OCI-M2 (cell line): ENCODE measurements around the gene JPH3.
"Not testable (repeated sequence)": the region's sequence is repeated elsewhere in the genome, so short reads cannot be mapped to it uniquely, and the experiment has no call there.

Experiments
- DNase-seq: peaks from one replicate; lab custom pipeline; 2025; ENCODE audit not compliant: unreplicated experiment; lab: John Stamatoyannopoulos, UW

The JPH3 gene

DNA sequence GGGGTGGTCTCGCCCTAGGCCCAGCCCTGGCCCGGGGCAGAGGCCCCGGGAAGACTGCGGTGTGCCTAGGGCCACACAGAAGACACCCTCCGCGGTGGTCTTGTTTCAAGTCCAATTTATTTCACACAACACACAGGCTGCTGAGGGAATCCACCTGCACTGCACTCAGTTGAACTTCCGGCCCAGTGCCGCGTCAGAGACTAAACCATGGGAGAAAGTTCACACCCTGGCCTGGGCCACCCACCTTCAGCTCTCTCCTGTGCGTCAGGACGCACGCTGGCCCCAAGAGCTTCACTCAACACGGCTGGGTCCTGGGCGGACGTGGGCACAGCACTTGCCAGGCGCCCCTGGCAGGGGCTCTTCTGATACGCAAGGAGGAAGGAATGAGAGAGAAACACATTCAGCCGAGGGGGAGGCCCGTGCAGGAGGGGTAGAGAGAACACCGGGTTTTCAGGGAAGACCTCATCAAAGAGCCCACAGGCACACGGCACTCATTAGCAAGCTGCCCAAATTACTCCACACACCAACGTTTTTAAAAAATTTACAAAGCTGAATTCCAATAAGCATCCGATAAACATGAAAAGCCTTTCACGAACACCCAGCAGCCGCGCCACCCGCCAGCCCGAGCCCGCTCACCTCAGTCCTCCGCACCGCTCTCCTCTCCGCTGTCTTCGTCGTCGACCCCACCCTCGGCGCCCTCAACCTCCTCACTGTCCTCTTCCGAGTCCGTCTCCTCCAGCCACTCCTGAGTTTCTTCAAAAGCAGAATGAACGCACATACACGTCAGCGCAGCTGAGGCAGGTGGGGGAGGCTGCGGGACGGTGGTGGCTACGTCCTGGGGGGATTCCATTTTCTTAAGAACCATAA lies 105.6 kb downstream of the JPH3 start:
- DNase-seq = no peak

DNA sequence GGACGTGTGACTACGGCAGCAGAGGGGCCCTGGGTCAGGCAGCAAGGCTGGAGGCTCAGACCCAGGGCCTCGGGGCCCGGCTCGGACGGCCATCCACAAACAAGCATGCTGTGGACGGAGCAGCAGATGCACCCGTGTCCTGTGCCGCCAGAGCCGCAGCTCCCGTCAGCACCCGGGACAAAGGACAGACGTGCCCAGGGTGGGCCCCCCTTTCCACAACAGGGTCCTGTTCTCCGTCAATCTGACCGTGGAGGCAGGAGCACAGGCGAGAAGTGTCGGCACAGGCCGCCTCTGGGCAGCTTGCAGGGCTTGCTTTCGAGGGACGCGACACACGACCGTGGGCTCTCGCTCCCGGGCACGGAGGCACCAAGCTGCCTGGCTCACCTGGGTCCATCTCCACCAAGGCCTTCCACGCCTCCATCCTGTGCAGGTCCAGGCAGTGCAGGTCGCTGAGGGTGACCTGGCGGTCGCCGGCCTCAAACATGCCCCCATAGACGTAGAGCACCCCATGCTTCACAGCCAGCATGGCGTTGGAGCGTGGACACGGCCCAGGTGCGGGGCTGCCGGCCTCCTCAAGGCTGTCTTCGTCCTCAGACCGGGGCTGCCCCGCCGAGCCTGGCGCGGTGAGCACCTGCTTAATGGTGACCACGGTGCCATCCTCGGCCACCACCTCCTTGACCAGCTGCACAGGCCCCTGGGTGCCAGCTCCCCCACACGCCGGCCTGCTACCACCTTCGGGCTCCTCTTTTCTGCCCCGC lies 106.8 kb downstream of the JPH3 start:
- no peak for DNase-seq

DNA sequence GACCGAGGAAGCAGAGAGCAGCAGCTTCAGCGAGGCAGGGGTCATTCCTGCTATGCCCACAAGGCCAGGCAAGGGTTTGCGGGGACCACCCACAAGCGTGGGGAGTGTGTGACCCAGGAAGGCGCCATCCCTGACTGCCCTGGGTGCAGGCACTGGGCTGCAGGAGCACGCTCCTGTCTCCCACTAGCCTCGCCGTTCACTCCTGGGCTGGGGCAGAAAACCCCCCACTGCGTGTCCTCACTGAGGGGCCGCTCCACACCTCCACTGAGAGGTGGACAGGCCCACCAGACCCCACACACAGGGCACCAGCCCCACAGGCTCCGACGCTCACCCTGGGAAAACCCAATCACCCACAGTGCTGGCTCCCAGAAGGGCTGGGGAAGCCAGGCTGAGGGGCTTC lies 107.4 kb downstream of the JPH3 start:
- no peak for DNase-seq

DNA sequence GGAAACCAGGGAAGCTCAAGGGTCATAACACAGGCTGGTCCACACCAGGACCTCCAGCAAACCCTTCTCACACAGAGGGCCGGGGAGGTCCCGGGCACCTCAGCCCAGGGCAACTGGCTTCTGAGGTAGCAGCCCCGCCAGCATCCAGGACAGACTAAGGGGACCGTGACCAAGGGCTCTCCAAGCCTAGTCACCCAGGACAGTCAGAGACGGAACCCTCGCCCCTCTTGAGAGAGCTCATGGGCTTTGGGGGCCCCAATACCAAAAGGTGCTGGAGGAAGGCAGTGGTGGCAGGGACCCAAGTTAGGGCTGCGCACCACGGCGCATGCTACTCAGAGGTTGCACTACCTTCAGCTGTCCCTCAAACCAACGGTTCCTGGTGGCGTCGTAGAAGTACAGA lies 108.6 kb downstream of the JPH3 start:
- DNase-seq = no peak

DNA sequence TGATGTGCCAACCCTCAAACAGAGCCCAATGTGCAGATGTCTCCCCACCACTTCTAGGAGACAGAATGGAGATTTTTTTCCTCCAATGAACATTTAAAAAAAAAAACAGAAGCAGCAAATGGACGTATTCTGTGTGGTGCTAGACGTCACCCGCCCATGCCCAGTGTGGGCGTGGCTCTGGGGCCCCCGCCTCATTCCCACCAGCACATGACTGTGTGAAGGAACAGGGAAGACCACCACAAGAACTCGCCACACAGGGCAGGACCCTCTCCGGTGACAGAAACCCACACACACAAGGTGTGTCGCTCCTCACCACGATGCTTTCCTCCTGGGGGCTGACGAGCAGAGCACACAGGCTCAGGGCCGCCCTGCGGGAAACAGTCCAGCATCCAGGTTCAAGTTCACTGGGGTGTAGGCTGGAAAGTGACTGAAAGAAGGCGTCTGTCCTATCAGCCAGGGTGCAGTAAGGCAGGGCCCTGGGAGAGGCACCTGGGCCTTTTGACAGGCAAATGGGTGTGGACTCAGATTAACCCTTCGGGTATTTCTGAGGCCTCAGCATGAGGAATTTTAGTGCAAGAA lies 110.0 kb downstream of the JPH3 start:
- no peak for DNase-seq

DNA sequence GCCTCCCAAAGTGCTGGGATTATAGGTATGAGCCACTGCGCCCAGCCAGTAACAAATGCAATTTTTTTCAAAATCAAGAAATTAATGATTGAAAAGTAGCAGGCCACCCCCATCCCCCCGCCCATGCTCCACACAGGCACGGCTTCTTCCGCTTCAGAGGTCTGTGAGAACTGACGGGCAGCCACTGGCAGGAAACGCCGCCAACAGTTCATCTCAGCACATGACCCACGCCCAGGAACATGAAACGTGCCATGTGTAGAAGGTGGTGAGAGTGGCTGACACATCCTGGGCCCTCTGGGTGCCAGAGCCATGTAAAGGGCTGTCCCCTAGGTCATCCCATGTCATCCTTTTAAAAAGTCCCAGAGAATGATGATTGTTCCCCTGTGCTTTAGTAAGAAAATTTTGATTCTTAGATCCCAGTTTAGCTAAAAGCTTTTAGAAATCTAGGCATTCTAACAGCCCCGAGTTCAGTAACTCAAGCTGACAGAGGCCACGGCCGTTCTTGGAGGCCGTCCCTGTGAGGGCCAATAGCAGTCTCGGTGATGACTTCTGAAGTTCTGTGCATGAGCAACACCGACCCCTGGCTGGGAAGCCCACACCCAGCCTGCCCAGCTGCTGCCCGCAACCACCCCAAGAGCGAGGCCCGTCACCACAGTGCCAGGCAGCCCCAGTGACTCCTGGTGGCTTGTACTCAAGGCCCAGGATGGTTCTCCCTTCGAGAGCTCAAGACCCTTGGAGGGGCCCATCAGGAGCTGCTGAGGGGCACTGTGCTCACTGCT lies 111.3 kb downstream of the JPH3 start:
- no peak for DNase-seq

DNA sequence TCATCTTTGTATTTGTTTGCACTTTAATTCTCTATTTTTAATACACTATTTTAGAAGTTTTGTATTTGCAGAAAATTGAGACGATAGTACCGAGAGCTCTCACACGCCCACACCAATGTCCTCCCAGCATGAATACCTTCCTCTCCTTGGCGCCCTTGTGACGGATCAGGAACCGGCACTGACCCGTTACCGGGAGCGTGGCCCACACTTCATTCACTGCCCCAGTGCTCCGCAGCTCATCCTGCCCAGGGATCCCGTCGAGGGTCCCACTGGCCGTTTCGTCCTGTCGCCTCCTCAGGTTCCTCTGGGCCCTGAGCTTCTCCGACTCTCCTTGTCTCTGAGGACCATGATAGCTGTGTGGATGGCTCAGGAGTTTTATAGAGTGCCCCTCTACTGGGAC lies 112.9 kb downstream of the JPH3 start:
- no peak for DNase-seq

DNA sequence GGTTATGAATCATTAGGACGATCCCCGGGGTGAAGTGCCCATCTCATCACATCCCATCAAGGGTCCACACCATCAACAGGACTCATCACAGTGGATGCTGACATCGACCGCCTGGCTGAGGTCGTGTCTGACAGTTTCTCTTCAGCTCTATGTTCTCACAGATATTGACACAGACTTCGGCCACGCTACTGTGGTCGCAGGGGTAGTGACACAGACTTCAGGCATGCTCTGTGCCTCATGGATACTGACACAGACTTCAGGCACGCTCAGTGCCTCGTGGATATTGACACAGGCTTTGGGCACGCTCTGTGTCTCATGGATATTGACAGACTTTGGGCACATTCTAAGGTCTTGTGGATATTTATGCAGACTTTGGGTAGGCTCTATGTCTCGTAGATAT lies 113.3 kb downstream of the JPH3 start:
- DNase-seq = no peak

DNA sequence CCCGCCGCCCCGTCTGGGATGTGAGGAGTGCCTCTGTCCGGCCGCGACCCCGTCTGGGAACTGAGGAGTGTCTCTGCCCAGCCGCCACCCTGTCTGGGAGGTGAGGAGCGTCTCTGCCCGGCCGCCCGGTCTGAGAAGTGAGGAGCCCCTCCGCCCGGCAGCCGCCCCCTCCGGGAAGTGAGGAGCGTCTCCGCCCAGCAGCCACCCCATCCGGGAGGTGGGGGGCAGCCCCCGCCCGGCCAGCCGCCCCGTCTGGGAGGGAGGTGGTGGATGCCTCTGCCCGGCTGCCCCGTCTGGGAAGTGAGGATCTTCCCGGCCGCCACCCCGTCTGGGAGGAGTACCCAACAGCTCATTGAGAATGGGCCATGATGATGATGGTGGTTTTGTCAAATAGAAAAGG lies 116.5 kb downstream of the JPH3 start:
- not testable (repeated sequence) for DNase-seq

DNA sequence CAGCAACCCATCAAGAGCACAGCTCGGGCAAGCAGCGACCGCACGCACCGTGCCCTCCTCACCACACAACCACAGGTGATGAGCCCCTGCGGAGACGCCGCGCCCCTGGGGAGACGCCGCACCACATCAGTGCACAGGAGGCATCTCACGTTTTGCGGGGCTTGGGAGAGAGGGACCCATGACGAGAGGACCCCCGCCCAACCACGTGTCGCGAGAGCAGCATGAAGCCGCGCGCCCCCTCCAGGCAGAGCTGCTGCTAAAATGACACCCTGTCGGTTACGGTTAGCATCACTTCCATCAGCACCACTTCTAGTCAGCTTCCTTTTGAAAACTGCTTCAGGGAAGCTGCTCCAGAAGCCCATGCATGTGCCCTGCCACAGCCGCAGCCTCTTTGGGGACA lies 118.1 kb downstream of the JPH3 start:
- DNase-seq = no peak

DNA sequence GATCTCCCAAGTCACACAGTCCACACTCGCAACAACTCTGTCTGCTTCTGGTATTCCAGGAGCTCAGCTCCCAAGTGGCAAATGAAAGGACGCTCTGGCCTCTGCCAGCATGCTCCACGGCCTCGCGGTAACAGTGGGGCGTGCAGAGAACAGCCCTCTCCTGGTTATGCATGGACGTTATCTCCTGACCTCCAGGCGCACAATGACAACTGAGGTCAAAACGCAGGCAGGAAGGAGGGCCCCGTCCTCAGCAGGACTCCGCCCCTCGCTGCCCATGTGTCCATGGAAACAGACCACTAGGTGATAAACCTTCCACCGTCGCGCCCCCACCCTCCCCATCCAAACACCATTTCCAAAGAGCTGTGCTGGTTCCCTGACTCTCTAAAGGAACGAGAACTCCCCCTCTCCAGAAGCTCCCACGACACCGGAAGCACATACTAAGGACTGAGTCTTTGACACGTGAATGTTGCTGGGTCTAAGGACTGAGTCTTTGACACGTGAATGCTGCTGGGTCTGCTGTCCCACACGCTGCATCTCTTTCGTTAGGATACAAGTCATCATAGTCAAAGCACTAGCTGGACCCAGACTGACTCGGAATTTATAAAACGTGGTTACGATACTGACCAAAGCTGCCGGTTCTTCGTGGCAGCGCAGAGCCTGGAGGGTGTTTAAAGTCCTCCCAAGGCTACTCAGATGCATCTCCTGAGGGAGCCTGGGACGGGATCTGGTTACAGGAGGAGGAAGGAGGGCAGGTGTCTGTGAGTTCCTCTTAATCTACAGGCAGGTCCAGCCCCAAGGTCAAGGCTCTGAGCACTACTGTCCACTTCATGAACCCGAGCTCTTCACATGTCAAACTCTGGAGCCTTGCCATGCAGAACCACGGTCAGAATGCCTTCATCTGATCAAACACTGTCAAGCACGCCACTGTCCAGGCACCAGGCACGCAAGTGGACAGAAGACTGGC lies 119.6 kb downstream of the JPH3 start:
- DNase-seq = no peak

DNA sequence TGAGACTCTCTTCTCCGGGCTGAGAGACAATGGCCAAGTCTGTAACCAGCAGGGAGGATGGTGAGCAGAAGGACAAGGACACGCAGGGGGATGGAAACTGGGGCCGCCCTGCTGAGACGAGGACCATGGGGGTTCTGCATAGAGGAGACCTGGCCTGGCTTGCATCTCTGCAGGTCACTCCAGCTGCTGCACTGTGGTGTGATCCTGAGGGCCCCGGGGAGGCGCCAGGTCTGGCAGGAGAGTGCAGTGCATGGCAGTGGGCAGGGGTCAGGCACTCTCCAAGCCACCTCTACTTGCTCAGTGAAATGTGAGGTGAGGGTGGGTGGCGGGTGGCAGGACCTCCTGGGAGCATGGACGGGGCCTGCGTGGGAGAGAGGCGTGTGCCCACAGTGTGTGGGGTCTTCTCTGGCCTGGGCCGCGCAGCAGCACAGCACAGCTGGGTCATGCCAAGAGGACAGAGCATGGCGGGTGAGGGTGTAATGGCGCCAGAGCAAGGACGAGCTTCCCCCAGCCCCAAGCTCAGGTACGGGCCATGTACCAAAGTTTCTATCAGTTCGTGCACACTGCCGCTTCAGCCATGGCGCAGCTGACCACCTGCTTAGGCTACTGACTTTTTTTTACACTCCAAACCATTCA lies 120.4 kb downstream of the JPH3 start:
- DNase-seq = no peak

DNA sequence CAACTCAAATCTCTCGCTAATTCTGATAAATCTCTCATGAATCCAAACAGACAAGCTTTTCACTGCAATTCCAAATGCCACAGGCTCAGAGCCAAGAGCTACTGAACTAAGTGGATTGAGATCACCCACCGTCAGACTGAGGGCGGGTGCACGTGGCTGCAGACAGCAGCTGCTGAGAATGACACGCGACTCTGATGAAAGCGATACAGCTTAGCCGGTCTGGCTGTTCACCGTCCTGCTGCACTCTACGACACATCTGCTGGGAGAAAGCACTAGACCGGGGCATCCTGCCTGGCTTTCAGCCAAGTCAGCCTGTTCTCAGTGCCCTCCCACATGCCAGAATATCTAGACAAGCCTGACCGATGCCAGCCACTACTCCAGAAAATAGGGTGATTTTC lies 120.9 kb downstream of the JPH3 start:
- no peak for DNase-seq

DNA sequence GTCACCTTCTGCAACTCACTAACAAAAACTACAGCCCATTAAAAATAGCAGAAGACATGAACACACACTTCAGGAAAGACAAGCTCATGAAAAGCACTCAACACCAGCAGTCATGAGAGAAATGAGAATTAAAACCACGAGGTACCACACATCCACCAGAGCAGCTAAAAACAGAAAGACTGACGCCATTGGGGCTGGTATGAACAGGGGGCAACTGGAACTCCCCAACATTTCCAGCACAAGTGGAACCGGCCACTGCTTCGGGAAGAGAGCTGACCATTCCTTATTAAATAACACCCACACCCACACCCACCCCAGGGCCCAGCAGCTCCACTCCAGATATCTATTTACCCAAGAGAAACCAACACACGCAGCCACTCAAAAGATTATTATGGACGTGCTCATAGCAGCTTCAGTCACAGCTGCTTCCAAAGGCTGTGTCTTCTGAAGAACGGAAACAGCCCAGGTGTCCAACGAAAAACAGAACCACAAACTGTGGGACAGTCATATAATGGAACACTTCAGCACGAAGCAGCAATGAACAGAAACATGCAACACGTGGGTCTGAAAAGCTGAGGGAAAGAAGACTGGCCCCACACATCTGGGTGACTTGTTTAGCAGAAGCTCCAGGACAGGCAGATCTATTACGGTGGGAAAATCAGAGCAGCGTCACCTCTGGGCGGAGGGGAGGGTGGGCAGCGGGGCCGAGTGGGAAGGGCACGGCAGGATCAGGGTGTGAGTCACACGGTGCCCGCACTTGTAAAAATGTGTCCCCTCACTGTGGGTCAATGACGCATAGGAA lies 122.4 kb downstream of the JPH3 start:
- no peak for DNase-seq

DNA sequence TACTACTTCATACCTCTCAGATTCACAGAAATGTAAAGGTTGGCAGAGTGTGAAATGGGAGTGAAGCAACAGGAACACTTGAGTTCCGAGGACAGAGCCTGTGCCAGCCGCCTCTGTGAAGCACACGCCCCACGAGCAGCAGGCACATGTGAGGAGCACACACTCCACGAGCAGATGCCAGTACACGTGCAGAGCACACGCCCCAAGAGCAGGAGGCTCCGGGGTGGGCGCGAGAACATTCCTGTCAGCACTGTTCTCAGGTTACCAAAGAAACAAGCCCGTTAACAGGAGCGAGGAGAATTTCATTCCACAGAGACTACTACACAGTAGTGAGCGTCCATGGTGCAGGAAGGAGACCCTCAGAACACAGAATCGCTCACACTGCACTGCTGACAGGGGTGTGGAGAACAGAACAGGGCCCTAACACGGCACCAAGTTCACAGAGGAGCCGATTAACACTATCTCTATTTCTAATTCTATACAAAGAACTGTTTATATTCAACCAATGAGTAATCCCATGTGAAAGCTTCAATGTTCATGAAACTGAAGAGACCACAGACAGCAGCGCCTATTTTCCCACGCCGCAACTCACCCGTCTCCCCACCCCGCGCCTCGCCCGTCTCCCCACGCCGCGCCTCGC lies 123.4 kb downstream of the JPH3 start:
- no peak for DNase-seq

DNA sequence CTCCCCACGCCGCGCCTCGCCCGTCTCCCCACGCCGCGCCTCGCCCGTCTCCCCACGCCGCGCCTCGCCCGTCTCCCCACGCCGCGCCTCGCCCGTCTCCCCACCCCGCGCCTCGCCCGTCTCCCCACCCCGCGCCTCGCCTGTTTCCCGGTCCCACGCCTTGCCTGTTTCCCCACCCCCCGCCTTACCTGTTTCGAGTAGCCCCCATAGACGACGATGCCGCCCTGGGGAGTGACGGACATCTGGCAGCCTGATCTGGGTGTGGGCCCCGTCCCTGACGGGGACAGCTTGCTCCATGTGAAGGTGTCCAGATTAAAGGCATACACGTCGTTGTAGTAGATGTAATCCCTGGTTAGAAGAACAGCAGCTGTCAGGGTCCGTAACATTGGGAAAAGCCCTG lies 124.3 kb downstream of the JPH3 start:
- DNase-seq = not testable (repeated sequence)

DNA sequence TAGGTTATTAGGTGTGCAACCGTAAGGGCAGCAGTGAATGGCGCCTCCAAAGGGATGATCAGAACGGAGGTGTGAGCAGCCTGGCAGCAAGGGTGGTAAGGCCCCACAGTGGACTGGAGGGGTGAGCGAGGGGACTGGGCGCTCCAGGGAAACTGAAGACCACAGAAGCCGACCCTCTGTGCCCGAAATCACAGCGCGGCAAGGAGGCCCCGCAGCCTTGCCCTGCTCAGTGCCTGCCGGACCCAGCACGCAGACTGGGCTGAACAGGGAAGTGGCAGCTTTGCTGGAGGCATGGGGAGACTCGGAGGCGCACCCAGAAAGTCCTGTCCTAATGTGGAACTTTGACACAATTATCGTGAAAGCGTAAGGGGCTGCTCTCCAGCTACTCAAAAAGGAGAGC lies 125.0 kb downstream of the JPH3 start:
- no peak for DNase-seq

DNA sequence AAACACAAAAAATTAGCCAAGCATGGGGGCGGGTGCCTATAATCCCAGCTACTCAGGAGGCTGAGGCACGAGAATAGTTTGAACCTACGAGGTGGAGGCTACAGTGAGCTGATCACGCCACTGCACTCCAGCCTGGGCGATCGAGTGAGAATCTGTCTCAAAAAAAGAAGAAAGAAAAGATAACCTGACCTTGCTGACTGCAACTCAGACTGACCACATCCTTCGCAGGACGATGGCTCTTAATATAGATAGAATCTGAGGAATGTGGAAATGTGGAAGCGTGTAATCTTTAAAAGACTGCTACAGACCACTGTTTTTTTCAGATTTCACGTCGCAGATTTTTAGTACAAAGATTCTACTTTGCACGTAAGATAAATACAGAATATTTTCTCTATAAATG lies 125.7 kb downstream of the JPH3 start:
- DNase-seq = no peak
